ENCODE results near the gene GARS1.

GARS1 gene

GRCh38 chr7:30654296-30655090, 59.8 kb downstream of the GARS1 start:
- Mint-ChIP-seq H3K27ac (no peak overlapping the region), H3K27me3 (no peaks in the 10 kb centered on the region), H3K9me3 (peaks cover 2% of the 10 kb centered on the region), H3K4me3 (no peak overlapping the region), H3K4me1 (no peaks in the 10 kb centered on the region), H3K36me3 (no peaks in the 10 kb centered on the region)
- no peak for ATAC-seq

- no peak for ATAC-seq
- Mint-ChIP-seq H3K4me1 (no peaks in the 10 kb centered on the region), H3K9me3 (peaks cover 2% of the 10 kb centered on the region), H3K4me3 (no peak overlapping the region), H3K27ac (no peak overlapping the region), H3K27me3 (no peaks in the 10 kb centered on the region), H3K36me3 (no peaks in the 10 kb centered on the region)
Measured at GRCh38 chr7:30655096-30655970, 60.7 kb downstream of the GARS1 start.

GRCh38 chr7:30656006-30656957, 61.6 kb downstream of the GARS1 start:
- no peak for ATAC-seq
- no peak overlapping the region for H3K27ac Mint-ChIP-seq
- H3K27me3 Mint-ChIP-seq, result no peaks in the 10 kb centered on the region
- no peak overlapping the region for H3K4me3 Mint-ChIP-seq
- no peaks in the 10 kb centered on the region for H3K4me1 Mint-ChIP-seq
- no peaks in the 10 kb centered on the region for H3K36me3 Mint-ChIP-seq
- peaks cover 2% of the 10 kb centered on the region for H3K9me3 Mint-ChIP-seq

- Mint-ChIP-seq H3K4me1 (no peaks in the 10 kb centered on the region), H3K9me3 (peaks cover 2% of the 10 kb centered on the region), H3K36me3 (no peaks in the 10 kb centered on the region), H3K27me3 (no peaks in the 10 kb centered on the region), H3K27ac (no peak overlapping the region), H3K4me3 (no peak overlapping the region)
- ATAC-seq, result no peak
Measured at GRCh38 chr7:30657131-30657530, 62.5 kb downstream of the GARS1 start.

- Mint-ChIP-seq H3K4me1 (no peaks in the 10 kb centered on the region), H3K4me3 (no peak overlapping the region), H3K27ac (no peak overlapping the region), H3K27me3 (no peaks in the 10 kb centered on the region), H3K9me3 (peaks cover 2% of the 10 kb centered on the region), H3K36me3 (no peaks in the 10 kb centered on the region)
- ATAC-seq, result no peak
Measured at GRCh38 chr7:30658479-30659074, 63.9 kb downstream of the GARS1 start.

- H3K9me3 Mint-ChIP-seq, result peaks cover 2% of the 10 kb centered on the region
- no peak for ATAC-seq
- H3K4me1 Mint-ChIP-seq, result no peaks in the 10 kb centered on the region
- no peaks in the 10 kb centered on the region for H3K36me3 Mint-ChIP-seq
- no peak overlapping the region for H3K27ac Mint-ChIP-seq
- H3K4me3 Mint-ChIP-seq, result no peak overlapping the region
- peaks cover 6% of the 10 kb centered on the region for H3K27me3 Mint-ChIP-seq
Measured at GRCh38 chr7:30659312-30659711, 64.6 kb downstream of the GARS1 start.

GRCh38 chr7:30660331-30661255, 65.9 kb downstream of the GARS1 start:
- ATAC-seq, result no peak
- Mint-ChIP-seq H3K27ac (no peak overlapping the region), H3K27me3 (peaks cover 14% of the 10 kb centered on the region), H3K36me3 (no peaks in the 10 kb centered on the region), H3K9me3 (peaks cover 2% of the 10 kb centered on the region), H3K4me1 (no peaks in the 10 kb centered on the region), H3K4me3 (no peak overlapping the region)

- H3K9me3 Mint-ChIP-seq, result peaks cover 2% of the 10 kb centered on the region
- H3K27ac Mint-ChIP-seq, result no peak overlapping the region
- ATAC-seq, result no peak
- H3K36me3 Mint-ChIP-seq, result no peaks in the 10 kb centered on the region
- no peak overlapping the region for H3K4me3 Mint-ChIP-seq
- H3K27me3 Mint-ChIP-seq, result peaks cover 14% of the 10 kb centered on the region
- H3K4me1 Mint-ChIP-seq, result no peaks in the 10 kb centered on the region
Measured at GRCh38 chr7:30661926-30662325, 67.2 kb downstream of the GARS1 start.

- H3K9me3 Mint-ChIP-seq, result peaks cover 2% of the 10 kb centered on the region
- peaks cover 14% of the 10 kb centered on the region for H3K27me3 Mint-ChIP-seq
- H3K36me3 Mint-ChIP-seq, result no peaks in the 10 kb centered on the region
- H3K4me1 Mint-ChIP-seq, result no peaks in the 10 kb centered on the region
- no peak overlapping the region for H3K4me3 Mint-ChIP-seq
- no peak overlapping the region for H3K27ac Mint-ChIP-seq
- no peak for ATAC-seq
Measured at GRCh38 chr7:30662431-30662939, 67.8 kb downstream of the GARS1 start.

- H3K27ac Mint-ChIP-seq, result no peak overlapping the region
- H3K27me3 Mint-ChIP-seq, result peaks cover 14% of the 10 kb centered on the region
- no peaks in the 10 kb centered on the region for H3K36me3 Mint-ChIP-seq
- no peak overlapping the region for H3K4me3 Mint-ChIP-seq
- no peak for ATAC-seq
- H3K4me1 Mint-ChIP-seq, result no peaks in the 10 kb centered on the region
- no peaks in the 10 kb centered on the region for H3K9me3 Mint-ChIP-seq
Measured at GRCh38 chr7:30663414-30663813, 68.7 kb downstream of the GARS1 start.

- H3K9me3 Mint-ChIP-seq, result no peaks in the 10 kb centered on the region
- H3K27me3 Mint-ChIP-seq, result peaks cover 14% of the 10 kb centered on the region
- H3K27ac Mint-ChIP-seq, result no peak overlapping the region
- no peak for ATAC-seq
- no peak overlapping the region for H3K4me3 Mint-ChIP-seq
- no peaks in the 10 kb centered on the region for H3K4me1 Mint-ChIP-seq
- H3K36me3 Mint-ChIP-seq, result no peaks in the 10 kb centered on the region
Measured at GRCh38 chr7:30664184-30664885, 69.7 kb downstream of the GARS1 start.

- Mint-ChIP-seq H3K36me3 (no peaks in the 10 kb centered on the region), H3K27me3 (peaks cover 17% of the 10 kb centered on the region), H3K9me3 (no peaks in the 10 kb centered on the region)
Measured at GRCh38 chr7:30665043-30665442, 70.4 kb downstream of the GARS1 start.

GRCh38 chr7:30665449-30665848, 70.8 kb downstream of the GARS1 start:
- H3K9me3 Mint-ChIP-seq, result no peaks in the 10 kb centered on the region
- H3K36me3 Mint-ChIP-seq, result no peaks in the 10 kb centered on the region
- peaks cover 21% of the 10 kb centered on the region for H3K27me3 Mint-ChIP-seq
- H3K4me1 Mint-ChIP-seq, result no peaks in the 10 kb centered on the region
- ATAC-seq, result no peak
- no peak overlapping the region for H3K27ac Mint-ChIP-seq
- H3K4me3 Mint-ChIP-seq, result no peak overlapping the region

More at GRCh38 chr7:30665043-30665442, 70.4 kb downstream of the GARS1 start:
- Mint-ChIP-seq H3K4me3 (no peak overlapping the region), H3K27ac (no peak overlapping the region), H3K4me1 (no peaks in the 10 kb centered on the region)
- ATAC-seq, result no peak
